GM23338 (cell line): ENCODE measurements around the gene CPNE8. TPM values are rescaled to one million over a fixed set of nuclear protein-coding genes. Genes with fewer than 3 reads are reported as not detected.

Experiments
- ATAC-seq: fragments of 200-7000 bp; cut with Tn5 transposase; 3 replicates; pipeline ENCODE4 v1.9.1; 2020
- DNase-seq: peaks from one replicate; pipeline ENCODE4 v3.0.0-alpha.2; 2015; ENCODE audit warnings: low spot score
- H2AFZ ChIP-seq: fragments of 200-600 bp; sonication (generic); 2 replicates; pipeline ENCODE4 v1.8.0; 2016; ENCODE audit warnings: antibody characterized with exemption, mild to moderate bottlenecking, moderate library complexity
- H3F3A ChIP-seq: fragments of 200-600 bp; sonication (generic); replicated peaks from 2 replicates; pipeline ENCODE4 v1.8.0; 2017; ENCODE audit warnings: antibody characterized with exemption, mixed run types, low read depth
- H3K27ac ChIP-seq: fragments of 200-600 bp; sonication (generic); 2 replicates; pipeline ENCODE4 v1.6.1; 2016; ENCODE audit warnings: low read depth
- H3K27me3 ChIP-seq: fragments of 200-600 bp; sonication (generic); 2 replicates; pipeline ENCODE4 v1.8.0; 2016; ENCODE audit warnings: mild to moderate bottlenecking, mixed run types, moderate library complexity; ENCODE audit not compliant: insufficient read depth
- H3K36me3 ChIP-seq: fragments of 200-600 bp; sonication (generic); 2 replicates; pipeline ENCODE4 v1.8.0; 2016; ENCODE audit warnings: mild to moderate bottlenecking; ENCODE audit not compliant: insufficient read depth
- H3K4me1 ChIP-seq: fragments of 200-600 bp; sonication (generic); 2 replicates; pipeline ENCODE4 v1.8.0; 2016; ENCODE audit warnings: mild to moderate bottlenecking, moderate library complexity; ENCODE audit not compliant: insufficient read depth
- H3K4me2 ChIP-seq: fragments of 200-600 bp; sonication (generic); 2 replicates; pipeline ENCODE4 v1.7.1; 2017; ENCODE audit warnings: mixed run types
- H3K4me3 ChIP-seq: fragments of 200-600 bp; sonication (generic); 2 replicates; pipeline ENCODE4 v1.6.1; 2016; ENCODE audit warnings: mixed run types
- H3K79me2 ChIP-seq: fragments of 200-600 bp; sonication (generic); replicated peaks from 2 replicates; pipeline ENCODE4 v1.8.0; 2017; ENCODE audit warnings: mild to moderate bottlenecking; ENCODE audit not compliant: insufficient read depth
- H3K9me2 ChIP-seq: fragments of 200-600 bp; sonication (generic); 2 replicates; pipeline ENCODE4 v1.8.0; 2017; ENCODE audit not compliant: insufficient read depth
- H4K20me1 ChIP-seq: fragments of 200-600 bp; sonication (generic); replicated peaks from 2 replicates; pipeline ENCODE4 v1.8.0; 2017; ENCODE audit warnings: mild to moderate bottlenecking; ENCODE audit not compliant: insufficient read depth
- H3K27ac Mint-ChIP-seq: 2 replicates; pipeline ENCODE4 v1.8.0; 2020; ENCODE audit warnings: inconsistent platforms, mild to moderate bottlenecking, moderate library complexity, mixed read lengths
- H3K27me3 Mint-ChIP-seq: 3 replicates; pipeline ENCODE4 v1.8.0; 2022; ENCODE audit warnings: low read depth, mild to moderate bottlenecking, moderate library complexity, mixed read lengths, inconsistent platforms; ENCODE audit not compliant: insufficient read depth, poor library complexity
- H3K36me3 Mint-ChIP-seq: 3 replicates; pipeline ENCODE4 v1.8.0; 2021; ENCODE audit warnings: low read depth, mild to moderate bottlenecking, inconsistent platforms, moderate library complexity, mixed read lengths
- H3K4me1 Mint-ChIP-seq: 3 replicates; pipeline ENCODE4 v1.8.0; 2020; ENCODE audit warnings: mild to moderate bottlenecking, inconsistent platforms, mixed read lengths
- H3K4me3 Mint-ChIP-seq: 3 replicates; pipeline ENCODE4 v1.8.0; 2021; ENCODE audit warnings: moderate library complexity, mild to moderate bottlenecking, inconsistent platforms, mixed read lengths
- H3K9me3 Mint-ChIP-seq: 3 replicates; pipeline ENCODE4 v1.8.0; 2020; ENCODE audit warnings: moderate library complexity, mild to moderate bottlenecking, inconsistent platforms, mixed read lengths
- CREB1 ChIP-seq: fragments of 250-450 bp; sonication (Bioruptor Pico); IDR thresholded peaks from 2 replicates; pipeline ENCODE4 v1.5.0; 2020; ENCODE audit warnings: low read depth, mild to moderate bottlenecking, moderate library complexity
- EZH2 ChIP-seq: fragments of 200-600 bp; sonication (generic); IDR thresholded peaks from one replicate; pipeline ENCODE4 v1.8.0; 2017; ENCODE audit warnings: antibody characterized with exemption, mild to moderate bottlenecking, low read depth; ENCODE audit not compliant: unreplicated experiment
- EZH2phosphoT487 ChIP-seq: fragments of 200-600 bp; sonication (generic); IDR thresholded peaks from one replicate; pipeline ENCODE4 v1.8.1; 2018; ENCODE audit warnings: antibody characterized with exemption; ENCODE audit not compliant: unreplicated experiment
- JUNB ChIP-seq: IDR thresholded peaks from one replicate; pipeline ENCODE4 v1.6.1; 2016; ENCODE audit warnings: antibody characterized with exemption; ENCODE audit not compliant: unreplicated experiment
- NANOG ChIP-seq: IDR thresholded peaks from 2 replicates; pipeline ENCODE4 v1.6.1; 2016; ENCODE audit warnings: antibody characterized with exemption, borderline replicate concordance
- POLR2AphosphoS5 ChIP-seq: IDR thresholded peaks from 2 replicates; pipeline ENCODE4 v1.6.1; 2016; ENCODE audit warnings: antibody characterized with exemption, low read depth
- STAT1 ChIP-seq: IDR thresholded peaks from one replicate; pipeline ENCODE4 v1.6.1; 2016; ENCODE audit warnings: antibody characterized with exemption; ENCODE audit not compliant: unreplicated experiment
- ZNF114 ChIP-seq: fragments of 250-450 bp; sonication (Bioruptor Pico); IDR thresholded peaks from 2 replicates; pipeline ENCODE4 v1.5.0; 2020; ENCODE audit warnings: mild to moderate bottlenecking, moderate library complexity
- ZNF331 ChIP-seq: fragments of 250-450 bp; sonication (Bioruptor Pico); IDR thresholded peaks from 2 replicates; pipeline ENCODE4 v1.5.0; 2020; ENCODE audit warnings: low read depth, mild to moderate bottlenecking, moderate library complexity
- polyA plus RNA-seq: library from polyadenylated mRNA; unstranded; fragments of >200 nt; fragmentation: Nextera tagmentation; extraction: Ambion mirVana; gene quantifications from 2 replicates; pipeline ENCODE4 v1.2.1, GENCODE V29; 2016
- total RNA-seq: library from RNA; depleted of rRNA; stranded (reverse); fragments of >200 nt; shearing (Covaris generic); gene quantifications from 2 replicates; pipeline ENCODE4 v1.2.3, GENCODE V29; 2014
- TF ChIP-seq, protein P1 (sequence below), 2 experiments: fragments of 200-600 bp in 1 of 2; sonication (generic) in 1 of 2; conservative IDR thresholded peaks; 2 replicates each; pipeline versions ENCODE4 v1.5.1 to v1.6.1; 2016 to 2017; ENCODE audit warnings: antibody characterized with exemption in 2 of 2, low read depth in 2 of 2, mild to moderate bottlenecking in 2 of 2, moderate library complexity in 1 of 2
- TF ChIP-seq, protein P2 (sequence below): IDR thresholded peaks from one replicate; pipeline ENCODE4 v1.6.1; 2018; ENCODE audit warnings: antibody characterized with exemption; ENCODE audit not compliant: unreplicated experiment
- TF ChIP-seq, protein P3 (sequence below): IDR thresholded peaks from 2 replicates; pipeline ENCODE4 v1.6.1; 2016; ENCODE audit warnings: antibody characterized with exemption
- TF ChIP-seq, protein P4 (sequence below): fragments of 250-450 bp; sonication (Bioruptor Pico); IDR thresholded peaks from 2 replicates; pipeline ENCODE4 v1.5.0; 2020; ENCODE audit warnings: mild to moderate bottlenecking, moderate library complexity

CPNE8 gene
- total and polyA plus RNA-seq, 2 experiments from 2014 or later = 8.7 to 10.1 TPM

DNA sequence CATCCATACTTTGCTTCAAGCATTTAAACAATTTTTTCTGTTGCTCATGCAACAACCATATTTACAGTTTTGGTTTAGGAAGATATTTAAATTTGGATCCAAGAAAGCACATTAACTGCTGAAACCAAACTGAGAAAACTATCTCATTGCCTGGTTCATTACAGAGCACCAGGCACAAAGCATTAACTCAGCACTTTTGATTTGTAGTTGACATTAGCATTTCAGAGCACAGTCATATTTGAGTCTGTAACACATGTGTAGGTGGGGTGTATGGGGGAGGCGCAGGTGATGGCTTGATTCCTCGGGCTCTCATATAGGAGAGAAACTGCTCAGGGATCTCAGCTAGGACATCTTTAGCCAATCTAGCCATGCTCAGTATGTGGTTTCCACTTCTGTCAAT is 251.7 kb downstream of the CPNE8 start:
- no peak overlapping the region for H3K4me3 ChIP-seq
- H3K4me1 ChIP-seq = no peaks in the 10 kb centered on the region
- TF ChIP-seq NANOG (no peak), STAT1 (no peak), POLR2AphosphoS5 (no peak), JUNB (no peak), EZH2 (no peak), EZH2phosphoT487 (no peak), ZNF114 (CRISPR knock-in tag) (no peak), ZNF331 (CRISPR knock-in tag) (no peak), CREB1 (CRISPR knock-in tag) (no peak)
- TF ChIP-seq, protein P1, sequence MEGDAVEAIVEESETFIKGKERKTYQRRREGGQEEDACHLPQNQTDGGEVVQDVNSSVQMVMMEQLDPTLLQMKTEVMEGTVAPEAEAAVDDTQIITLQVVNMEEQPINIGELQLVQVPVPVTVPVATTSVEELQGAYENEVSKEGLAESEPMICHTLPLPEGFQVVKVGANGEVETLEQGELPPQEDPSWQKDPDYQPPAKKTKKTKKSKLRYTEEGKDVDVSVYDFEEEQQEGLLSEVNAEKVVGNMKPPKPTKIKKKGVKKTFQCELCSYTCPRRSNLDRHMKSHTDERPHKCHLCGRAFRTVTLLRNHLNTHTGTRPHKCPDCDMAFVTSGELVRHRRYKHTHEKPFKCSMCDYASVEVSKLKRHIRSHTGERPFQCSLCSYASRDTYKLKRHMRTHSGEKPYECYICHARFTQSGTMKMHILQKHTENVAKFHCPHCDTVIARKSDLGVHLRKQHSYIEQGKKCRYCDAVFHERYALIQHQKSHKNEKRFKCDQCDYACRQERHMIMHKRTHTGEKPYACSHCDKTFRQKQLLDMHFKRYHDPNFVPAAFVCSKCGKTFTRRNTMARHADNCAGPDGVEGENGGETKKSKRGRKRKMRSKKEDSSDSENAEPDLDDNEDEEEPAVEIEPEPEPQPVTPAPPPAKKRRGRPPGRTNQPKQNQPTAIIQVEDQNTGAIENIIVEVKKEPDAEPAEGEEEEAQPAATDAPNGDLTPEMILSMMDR (conservative IDR thresholded peaks at IDR 0.05; ENCODE audit: low read depth in 2 of 2) = no peak
- TF ChIP-seq, protein P2, sequence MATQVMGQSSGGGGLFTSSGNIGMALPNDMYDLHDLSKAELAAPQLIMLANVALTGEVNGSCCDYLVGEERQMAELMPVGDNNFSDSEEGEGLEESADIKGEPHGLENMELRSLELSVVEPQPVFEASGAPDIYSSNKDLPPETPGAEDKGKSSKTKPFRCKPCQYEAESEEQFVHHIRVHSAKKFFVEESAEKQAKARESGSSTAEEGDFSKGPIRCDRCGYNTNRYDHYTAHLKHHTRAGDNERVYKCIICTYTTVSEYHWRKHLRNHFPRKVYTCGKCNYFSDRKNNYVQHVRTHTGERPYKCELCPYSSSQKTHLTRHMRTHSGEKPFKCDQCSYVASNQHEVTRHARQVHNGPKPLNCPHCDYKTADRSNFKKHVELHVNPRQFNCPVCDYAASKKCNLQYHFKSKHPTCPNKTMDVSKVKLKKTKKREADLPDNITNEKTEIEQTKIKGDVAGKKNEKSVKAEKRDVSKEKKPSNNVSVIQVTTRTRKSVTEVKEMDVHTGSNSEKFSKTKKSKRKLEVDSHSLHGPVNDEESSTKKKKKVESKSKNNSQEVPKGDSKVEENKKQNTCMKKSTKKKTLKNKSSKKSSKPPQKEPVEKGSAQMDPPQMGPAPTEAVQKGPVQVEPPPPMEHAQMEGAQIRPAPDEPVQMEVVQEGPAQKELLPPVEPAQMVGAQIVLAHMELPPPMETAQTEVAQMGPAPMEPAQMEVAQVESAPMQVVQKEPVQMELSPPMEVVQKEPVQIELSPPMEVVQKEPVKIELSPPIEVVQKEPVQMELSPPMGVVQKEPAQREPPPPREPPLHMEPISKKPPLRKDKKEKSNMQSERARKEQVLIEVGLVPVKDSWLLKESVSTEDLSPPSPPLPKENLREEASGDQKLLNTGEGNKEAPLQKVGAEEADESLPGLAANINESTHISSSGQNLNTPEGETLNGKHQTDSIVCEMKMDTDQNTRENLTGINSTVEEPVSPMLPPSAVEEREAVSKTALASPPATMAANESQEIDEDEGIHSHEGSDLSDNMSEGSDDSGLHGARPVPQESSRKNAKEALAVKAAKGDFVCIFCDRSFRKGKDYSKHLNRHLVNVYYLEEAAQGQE = no peak
- TF ChIP-seq, protein P3, sequence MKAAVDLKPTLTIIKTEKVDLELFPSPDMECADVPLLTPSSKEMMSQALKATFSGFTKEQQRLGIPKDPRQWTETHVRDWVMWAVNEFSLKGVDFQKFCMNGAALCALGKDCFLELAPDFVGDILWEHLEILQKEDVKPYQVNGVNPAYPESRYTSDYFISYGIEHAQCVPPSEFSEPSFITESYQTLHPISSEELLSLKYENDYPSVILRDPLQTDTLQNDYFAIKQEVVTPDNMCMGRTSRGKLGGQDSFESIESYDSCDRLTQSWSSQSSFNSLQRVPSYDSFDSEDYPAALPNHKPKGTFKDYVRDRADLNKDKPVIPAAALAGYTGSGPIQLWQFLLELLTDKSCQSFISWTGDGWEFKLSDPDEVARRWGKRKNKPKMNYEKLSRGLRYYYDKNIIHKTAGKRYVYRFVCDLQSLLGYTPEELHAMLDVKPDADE = no peak
- TF ChIP-seq, protein P4, sequence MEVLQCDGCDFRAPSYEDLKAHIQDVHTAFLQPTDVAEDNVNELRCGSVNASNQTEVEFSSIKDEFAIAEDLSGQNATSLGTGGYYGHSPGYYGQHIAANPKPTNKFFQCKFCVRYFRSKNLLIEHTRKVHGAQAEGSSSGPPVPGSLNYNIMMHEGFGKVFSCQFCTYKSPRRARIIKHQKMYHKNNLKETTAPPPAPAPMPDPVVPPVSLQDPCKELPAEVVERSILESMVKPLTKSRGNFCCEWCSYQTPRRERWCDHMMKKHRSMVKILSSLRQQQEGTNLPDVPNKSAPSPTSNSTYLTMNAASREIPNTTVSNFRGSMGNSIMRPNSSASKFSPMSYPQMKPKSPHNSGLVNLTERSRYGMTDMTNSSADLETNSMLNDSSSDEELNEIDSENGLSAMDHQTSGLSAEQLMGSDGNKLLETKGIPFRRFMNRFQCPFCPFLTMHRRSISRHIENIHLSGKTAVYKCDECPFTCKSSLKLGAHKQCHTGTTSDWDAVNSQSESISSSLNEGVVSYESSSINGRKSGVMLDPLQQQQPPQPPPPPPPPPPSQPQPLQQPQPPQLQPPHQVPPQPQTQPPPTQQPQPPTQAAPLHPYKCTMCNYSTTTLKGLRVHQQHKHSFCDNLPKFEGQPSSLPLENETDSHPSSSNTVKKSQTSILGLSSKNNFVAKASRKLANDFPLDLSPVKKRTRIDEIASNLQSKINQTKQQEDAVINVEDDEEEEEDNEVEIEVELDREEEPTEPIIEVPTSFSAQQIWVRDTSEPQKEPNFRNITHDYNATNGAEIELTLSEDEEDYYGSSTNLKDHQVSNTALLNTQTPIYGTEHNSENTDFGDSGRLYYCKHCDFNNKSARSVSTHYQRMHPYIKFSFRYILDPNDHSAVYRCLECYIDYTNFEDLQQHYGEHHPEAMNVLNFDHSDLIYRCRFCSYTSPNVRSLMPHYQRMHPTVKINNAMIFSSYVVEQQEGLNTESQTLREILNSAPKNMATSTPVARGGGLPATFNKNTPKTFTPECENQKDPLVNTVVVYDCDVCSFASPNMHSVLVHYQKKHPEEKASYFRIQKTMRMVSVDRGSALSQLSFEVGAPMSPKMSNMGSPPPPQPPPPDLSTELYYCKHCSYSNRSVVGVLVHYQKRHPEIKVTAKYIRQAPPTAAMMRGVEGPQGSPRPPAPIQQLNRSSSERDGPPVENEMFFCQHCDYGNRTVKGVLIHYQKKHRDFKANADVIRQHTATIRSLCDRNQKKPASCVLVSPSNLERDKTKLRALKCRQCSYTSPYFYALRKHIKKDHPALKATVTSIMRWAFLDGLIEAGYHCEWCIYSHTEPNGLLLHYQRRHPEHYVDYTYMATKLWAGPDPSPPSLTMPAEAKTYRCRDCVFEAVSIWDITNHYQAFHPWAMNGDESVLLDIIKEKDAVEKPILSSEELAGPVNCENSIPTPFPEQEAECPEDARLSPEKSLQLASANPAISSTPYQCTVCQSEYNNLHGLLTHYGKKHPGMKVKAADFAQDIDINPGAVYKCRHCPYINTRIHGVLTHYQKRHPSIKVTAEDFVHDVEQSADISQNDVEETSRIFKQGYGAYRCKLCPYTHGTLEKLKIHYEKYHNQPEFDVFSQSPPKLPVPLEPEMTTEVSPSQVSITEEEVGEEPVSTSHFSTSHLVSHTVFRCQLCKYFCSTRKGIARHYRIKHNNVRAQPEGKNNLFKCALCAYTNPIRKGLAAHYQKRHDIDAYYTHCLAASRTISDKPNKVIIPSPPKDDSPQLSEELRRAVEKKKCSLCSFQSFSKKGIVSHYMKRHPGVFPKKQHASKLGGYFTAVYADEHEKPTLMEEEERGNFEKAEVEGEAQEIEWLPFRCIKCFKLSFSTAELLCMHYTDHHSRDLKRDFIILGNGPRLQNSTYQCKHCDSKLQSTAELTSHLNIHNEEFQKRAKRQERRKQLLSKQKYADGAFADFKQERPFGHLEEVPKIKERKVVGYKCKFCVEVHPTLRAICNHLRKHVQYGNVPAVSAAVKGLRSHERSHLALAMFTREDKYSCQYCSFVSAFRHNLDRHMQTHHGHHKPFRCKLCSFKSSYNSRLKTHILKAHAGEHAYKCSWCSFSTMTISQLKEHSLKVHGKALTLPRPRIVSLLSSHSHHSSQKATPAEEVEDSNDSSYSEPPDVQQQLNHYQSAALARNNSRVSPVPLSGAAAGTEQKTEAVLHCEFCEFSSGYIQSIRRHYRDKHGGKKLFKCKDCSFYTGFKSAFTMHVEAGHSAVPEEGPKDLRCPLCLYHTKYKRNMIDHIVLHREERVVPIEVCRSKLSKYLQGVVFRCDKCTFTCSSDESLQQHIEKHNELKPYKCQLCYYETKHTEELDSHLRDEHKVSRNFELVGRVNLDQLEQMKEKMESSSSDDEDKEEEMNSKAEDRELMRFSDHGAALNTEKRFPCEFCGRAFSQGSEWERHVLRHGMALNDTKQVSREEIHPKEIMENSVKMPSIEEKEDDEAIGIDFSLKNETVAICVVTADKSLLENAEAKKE (CRISPR knock-in tag) = no peak
- no peaks in the 10 kb centered on the region for H3K9me2 ChIP-seq
- Mint-ChIP-seq H3K27me3 (no peaks in the 10 kb centered on the region), H3K4me3 (no peak overlapping the region), H3K4me1 (no peaks in the 10 kb centered on the region), H3K9me3 (peaks cover 5% of the 10 kb centered on the region), H3K27ac (no peak overlapping the region), H3K36me3 (peaks cover 13% of the 10 kb centered on the region; the same call in 2 of the 3 replicates)
- no peak for DNase-seq
- no peaks in the 10 kb centered on the region for H3K27me3 ChIP-seq
- H3K27ac ChIP-seq = no peak overlapping the region
- H3F3A ChIP-seq = no peaks in the 10 kb centered on the region
- H3K4me2 ChIP-seq = no peak overlapping the region
- H3K36me3 ChIP-seq = no peaks in the 10 kb centered on the region
- ATAC-seq = no peak
- no peaks in the 10 kb centered on the region for H3K79me2 ChIP-seq
- H2AFZ ChIP-seq = no peak overlapping the region
- H4K20me1 ChIP-seq = no peaks in the 10 kb centered on the region
